OCI-LY1 (cell line): ENCODE data around the gene ARHGEF10L.

ENCODE experiments used
- H2AFZ ChIP-seq: fragments of 200-600 bp; sonication (generic), shearing (Covaris generic); 2 replicates; pipeline ENCODE4 v1.6.0; 2014; ENCODE audit warnings: antibody characterized with exemption, mild to moderate bottlenecking, low read length
- H3F3A ChIP-seq: fragments of 200-600 bp; sonication (generic), shearing (Covaris generic); 2 replicates; pipeline ENCODE4 v1.6.0; 2014; ENCODE audit warnings: mild to moderate bottlenecking, antibody characterized with exemption, low read length, moderate library complexity; ENCODE audit not compliant: insufficient read depth
- H3K27ac ChIP-seq: fragments of 200-600 bp; sonication (generic); 2 replicates; pipeline ENCODE4 v1.5.1; 2014; ENCODE audit warnings: low read length, mixed run types, mild to moderate bottlenecking, low read depth; ENCODE audit not compliant: poor library complexity, severe bottlenecking
- H3K27me3 ChIP-seq: fragments of 200-600 bp; sonication (generic); 2 replicates; pipeline ENCODE4 v1.6.0; 2014; ENCODE audit warnings: antibody characterized with exemption, mild to moderate bottlenecking, low read length, moderate library complexity; ENCODE audit not compliant: insufficient read depth
- H3K36me3 ChIP-seq: fragments of 200-600 bp; sonication (generic); 2 replicates; pipeline ENCODE4 v1.6.1; 2014; ENCODE audit warnings: mild to moderate bottlenecking, antibody characterized with exemption, low read length, moderate library complexity, mixed read lengths; ENCODE audit not compliant: insufficient read depth
- H3K4me1 ChIP-seq: fragments of 200-600 bp; sonication (generic); 2 replicates; pipeline ENCODE4 v1.5.1; 2014; ENCODE audit warnings: mild to moderate bottlenecking, low read length, moderate library complexity; ENCODE audit not compliant: insufficient read depth, severe bottlenecking
- H3K4me2 ChIP-seq: fragments of 200-600 bp; sonication (generic), shearing (Covaris generic); 2 replicates; pipeline ENCODE4 v1.6.1; 2014; ENCODE audit warnings: low read length
- H3K4me3 ChIP-seq: fragments of 200-600 bp; sonication (generic); 2 replicates; pipeline ENCODE4 v1.5.1; 2014; ENCODE audit warnings: low read length, low read depth, mild to moderate bottlenecking, mixed read lengths; ENCODE audit not compliant: poor library complexity, severe bottlenecking
- H3K79me2 ChIP-seq: fragments of 200-600 bp; shearing (Covaris generic); 2 replicates; pipeline ENCODE4 v1.6.1; 2016; ENCODE audit warnings: mixed run types, low read length, mixed read lengths; ENCODE audit not compliant: insufficient read depth
- H3K9ac ChIP-seq: fragments of 200-600 bp; sonication (generic), shearing (Covaris generic); 2 replicates; pipeline ENCODE4 v1.6.1; 2014; ENCODE audit warnings: mild to moderate bottlenecking, low read length, mixed read lengths
- H3K9me2 ChIP-seq: fragments of 200-600 bp; sonication (generic), shearing (Covaris generic); 2 replicates; pipeline ENCODE4 v1.6.1; 2014; ENCODE audit warnings: low read depth, mild to moderate bottlenecking, low read length, mixed read lengths
- H3K9me3 ChIP-seq: fragments of 200-600 bp; shearing (Covaris generic); 2 replicates; pipeline ENCODE4 v1.6.1; 2014; ENCODE audit warnings: low read length, mixed read lengths
- H4K20me1 ChIP-seq: fragments of 200-600 bp; sonication (generic), shearing (Covaris generic); 2 replicates; pipeline ENCODE4 v1.6.0; 2016; ENCODE audit warnings: mild to moderate bottlenecking, low read length; ENCODE audit not compliant: insufficient read depth
- CTCF ChIP-seq: fragments of 200-600 bp; sonication (generic), shearing (Covaris generic); IDR thresholded peaks from 2 replicates; pipeline ENCODE4 v1.5.1; 2017; ENCODE audit warnings: mild to moderate bottlenecking, antibody characterized with exemption, low read length, moderate library complexity, mixed read lengths
- EZH2 ChIP-seq: fragments of 200-600 bp; sonication (generic), shearing (Covaris generic); IDR thresholded peaks from 2 replicates; pipeline ENCODE4 v1.8.0; 2017; ENCODE audit warnings: borderline replicate concordance, mixed run types, mild to moderate bottlenecking, antibody characterized with exemption, low read length, moderate library complexity, mixed read lengths

The ARHGEF10L gene

DNA sequence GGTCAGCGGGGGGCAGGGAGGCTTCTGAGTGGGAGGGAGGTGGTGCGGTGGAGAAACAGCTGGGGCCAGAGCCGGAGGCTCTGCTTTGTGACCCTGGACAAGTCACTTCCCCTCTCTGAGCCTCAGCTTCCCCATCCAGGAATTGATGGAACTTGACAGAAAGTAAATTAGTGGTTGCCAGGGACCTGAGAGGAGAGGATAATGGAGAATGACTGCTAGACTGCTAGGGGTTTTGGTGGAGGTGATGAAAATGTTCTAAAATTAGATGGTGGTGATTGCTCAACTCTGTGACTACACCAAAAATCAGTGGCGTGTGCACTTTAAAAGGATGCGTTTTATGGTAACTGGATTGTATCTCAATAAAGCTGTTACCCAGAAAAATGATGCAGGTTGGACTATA is 100.9 kb downstream of the ARHGEF10L start:
- Histone ChIP-seq H3K9me3 (no peaks in the 10 kb centered on the region), H4K20me1 (no peaks in the 10 kb centered on the region), H3K9me2 (no peaks in the 10 kb centered on the region), H3K4me1 (no peaks in the 10 kb centered on the region), H3K27ac (no peak overlapping the region), H3K4me3 (no peak overlapping the region), H3F3A (no peaks in the 10 kb centered on the region), H3K79me2 (no peaks in the 10 kb centered on the region), H3K9ac (no peak overlapping the region), H3K36me3 (no peaks in the 10 kb centered on the region), H3K27me3 (no peaks in the 10 kb centered on the region), H2AFZ (no peak overlapping the region), H3K4me2 (no peak overlapping the region)
- TF ChIP-seq CTCF (no peak), EZH2 (no peak)

GRCh38 chr1:17640975-17641374 is 101.5 kb downstream of the ARHGEF10L start:
- Histone ChIP-seq H3K36me3 (no peaks in the 10 kb centered on the region), H3K9me2 (no peaks in the 10 kb centered on the region), H3K27ac (no peak overlapping the region), H2AFZ (no peak overlapping the region), H3K79me2 (no peaks in the 10 kb centered on the region), H4K20me1 (no peaks in the 10 kb centered on the region), H3K27me3 (no peaks in the 10 kb centered on the region), H3K4me1 (no peaks in the 10 kb centered on the region), H3K9me3 (no peaks in the 10 kb centered on the region), H3F3A (no peaks in the 10 kb centered on the region), H3K4me3 (no peak overlapping the region), H3K4me2 (no peak overlapping the region), H3K9ac (no peak overlapping the region)
- no peak for TF ChIP-seq CTCF
- TF ChIP-seq EZH2 = no peak

DNA sequence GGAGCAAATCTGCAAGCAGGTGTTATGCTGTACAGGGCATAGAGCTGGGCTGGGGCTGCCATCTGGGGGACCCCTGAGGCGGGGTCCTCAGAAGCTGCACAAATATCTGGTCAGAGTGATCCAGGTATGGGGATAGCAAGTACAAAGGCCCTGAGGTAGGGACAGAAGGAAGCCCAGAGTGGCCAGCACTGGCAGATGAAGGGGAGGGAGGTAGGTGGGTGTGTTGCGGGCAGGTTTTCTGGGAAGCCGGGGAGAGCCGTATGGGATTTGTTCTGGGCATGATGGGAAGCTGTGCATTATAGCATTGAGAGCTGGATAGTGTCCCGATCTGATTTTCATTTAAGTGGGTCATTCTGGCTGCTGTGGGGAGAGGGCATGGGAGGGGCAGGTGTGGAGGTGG is 102.7 kb downstream of the ARHGEF10L start:
- Histone ChIP-seq H3K4me3 (no peak overlapping the region), H3K4me1 (no peaks in the 10 kb centered on the region), H3F3A (no peaks in the 10 kb centered on the region), H3K9me3 (no peaks in the 10 kb centered on the region), H3K9me2 (no peaks in the 10 kb centered on the region), H3K27ac (no peak overlapping the region), H3K36me3 (no peaks in the 10 kb centered on the region), H3K4me2 (no peak overlapping the region), H3K9ac (no peak overlapping the region), H4K20me1 (no peaks in the 10 kb centered on the region), H3K79me2 (no peaks in the 10 kb centered on the region), H2AFZ (no peak overlapping the region), H3K27me3 (no peaks in the 10 kb centered on the region)
- TF ChIP-seq EZH2 = no peak
- no peak for TF ChIP-seq CTCF
